H1 (cell line): ENCODE results near the gene WWC1. TPM values are rescaled to one million over a fixed set of nuclear protein-coding genes. Genes with fewer than 3 reads are reported as not detected.

ENCODE experiments used
- ASH2L ChIP-seq: fragments of 200-600, 300-600 bp; sonication (generic); IDR thresholded peaks from one replicate; pipeline ENCODE4 v1.7.1; 2017; ENCODE audit warnings: low read length
- EZH2 ChIP-seq: fragments of 200-600 bp; sonication (generic); IDR thresholded peaks from 2 replicates; pipeline ENCODE4 v1.7.1; 2012; ENCODE audit warnings: low read depth, mild to moderate bottlenecking, moderate library complexity, low read length, inconsistent platforms; ENCODE audit not compliant: severe bottlenecking
- HDAC2 ChIP-seq, 2 experiments: fragments of 300-600 bp in 1 of 2; sonication (generic) in 1 of 2; IDR thresholded peaks; 2 replicates each; pipeline ENCODE4 v1.6.1; 2011 to 2012; ENCODE audit warnings: low read depth in 2 of 2, low read length in 2 of 2, mild to moderate bottlenecking in 2 of 2, moderate library complexity in 2 of 2, borderline replicate concordance in 1 of 2, inconsistent platforms in 1 of 2
- SP2 ChIP-seq: IDR thresholded peaks from 2 replicates; pipeline ENCODE4 v1.6.1; 2012; ENCODE audit warnings: mild to moderate bottlenecking, low read length, inconsistent platforms
- polyA plus RNA-seq, 7 experiments: library from polyadenylated mRNA; depleted of rRNA in 3 of 7; stranded (reverse) in 5 of 7; unstranded in 2 of 7; fragments of >200 nt in 5 of 7; fragments of 200-250 nt in 2 of 7; gene quantifications; 1 replicate in 5 of 7; 2 replicates in 1 of 7; 4 replicates in 1 of 7; pipeline versions ENCODE4 v1.2.1 to v1.2.3, GENCODE V29; 2011 to 2013; ENCODE audit warnings: missing spikeins in 2 of 7, mixed read lengths in 2 of 7
- total RNA-seq: library from RNA; stranded (reverse); fragmentation: NEBNext Ultra II Directional; extraction: Animal tissue kit (Norgen Biotek cat#: 25700); gene quantifications from 2 replicates; pipeline ENCODE4 v1.2.1, GENCODE V29; 2021

The WWC1 gene
- total and polyA plus RNA-seq, 2 of the 8 experiments (the other 6 are each of a cell fraction or from before 2014, with no cell fraction given), result 16.4 to 41.1 TPM

DNA sequence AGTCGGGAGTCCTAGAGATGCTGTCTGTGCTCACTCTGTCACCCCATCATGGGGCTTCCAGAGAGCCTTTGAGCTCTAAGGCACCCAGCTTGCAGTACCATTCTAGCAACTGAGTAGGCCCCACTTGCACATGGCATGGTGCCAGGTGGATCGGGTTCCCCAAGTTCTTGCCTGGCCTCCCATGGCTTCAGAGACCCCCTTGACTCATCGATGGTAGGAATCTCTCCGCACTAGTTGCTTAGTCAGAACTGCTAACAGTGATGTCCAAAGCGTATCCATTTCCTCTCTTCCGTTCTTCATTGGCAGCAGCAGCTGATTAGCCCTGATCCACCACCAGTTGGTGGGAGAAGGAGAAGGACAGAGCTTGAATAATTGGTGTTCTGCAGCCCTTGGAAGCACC is 124.5 kb downstream of the WWC1 start (continued):
- TF ChIP-seq ASH2L (no peak), EZH2 (no peak), SP2 (no peak), HDAC2 (IDR thresholded peaks at IDR 0.05; ENCODE audit: borderline replicate concordance in 1 of 2, low read depth in 2 of 2, low read length in 2 of 2) (no peak)
